A549 (cell line): ENCODE data around the gene TRABD2B. TPM values are rescaled to one million over a fixed set of nuclear protein-coding genes. Genes with fewer than 3 reads are reported as not detected.

Experiments used
- ATAC-seq, 2 experiments: fragments of 200-7000 bp in 1 of 2; fragments of >200 bp in 1 of 2; cut with Nextera tagmentation in 1 of 2; cut with Tn5 transposase in 1 of 2; 3 replicates each; pipeline versions ENCODE4 v1.8.0 to v1.9.1; 2018 to 2020; ENCODE audit warnings: mild to moderate bottlenecking in 1 of 2, moderate library complexity in 1 of 2
- CTCF ChIA-PET: fragments of 300-600 bp; sonication (Branson Sonifier 250); formaldehyde crosslinking; extraction: SDS; loops from one replicate; lab custom pipeline; 2021; ENCODE audit warnings: antibody characterized with exemption, inconsistent platforms; lab: Yijun Ruan, JAX
- POLR2A ChIA-PET: fragments of 350-600 bp; formaldehyde crosslinking; extraction: SDS; loops from one replicate; lab custom pipeline; 2021; ENCODE audit warnings: antibody characterized with exemption, inconsistent platforms; lab: Yijun Ruan, JAX
- DNase-seq, 2 experiments: peaks; one replicate each; pipeline versions ENCODE4 v3.0.0 to v3.0.0-alpha.2; 2011 to 2016; ENCODE audit warnings: low read depth in 1 of 2, low spot score in 1 of 2
- FAIRE-seq: peaks from 2 replicates; lab custom pipeline; 2011; peaks lifted over from hg19 to GRCh38; lab: Jason Lieb, UNC
- H3K27ac ChIP-seq, 2 experiments: fragments of >200 bp; sonication (Bioruptor Twin); formaldehyde crosslinking; 3 replicates each; pipeline ENCODE4 v1.5.1; 2016 to 2017
- H3K4me1 ChIP-seq: fragments of >200 bp; sonication (Bioruptor Twin); formaldehyde crosslinking; 3 replicates; pipeline ENCODE4 v1.6.1; 2016
- H3K4me2 ChIP-seq: fragments of >200 bp; sonication (Bioruptor Twin); formaldehyde crosslinking; 3 replicates; pipeline ENCODE4 v1.6.1; 2016
- H3K4me3 ChIP-seq: fragments of >200 bp; sonication (Bioruptor Twin); formaldehyde crosslinking; 3 replicates; pipeline ENCODE4 v1.5.1; 2016
- H3K9me3 ChIP-seq: fragments of >200 bp; sonication (Bioruptor Twin); formaldehyde crosslinking; 3 replicates; pipeline ENCODE4 v1.6.1; 2016
- CBX2 ChIP-seq: fragments of 200-600 bp; sonication (generic); IDR thresholded peaks from 2 replicates; pipeline ENCODE4 v1.6.1; 2016; ENCODE audit warnings: low read depth, mild to moderate bottlenecking, borderline replicate concordance
- CHD4 ChIP-seq: fragments of 200-600 bp; sonication (generic); IDR thresholded peaks from 2 replicates; pipeline ENCODE4 v1.6.1; 2016; ENCODE audit warnings: antibody characterized with exemption, mild to moderate bottlenecking, borderline replicate concordance
- FOSB ChIP-seq: fragments of 250-450 bp; sonication (Bioruptor Pico); IDR thresholded peaks from 2 replicates; pipeline ENCODE4 v1.5.0; 2020; ENCODE audit warnings: mild to moderate bottlenecking, moderate library complexity
- HDAC2 ChIP-seq: fragments of 200-600 bp; sonication (generic); IDR thresholded peaks from 2 replicates; pipeline ENCODE4 v1.6.1; 2016
- JUN ChIP-seq, 2 experiments: fragments of >200 bp; sonication (Bioruptor Twin); formaldehyde crosslinking; IDR thresholded peaks; 2 replicates in 1 of 2; 3 replicates in 1 of 2; pipeline ENCODE4 v1.6.1; 2016 to 2017
- KDM5A ChIP-seq: fragments of 200-600 bp; sonication (generic); IDR thresholded peaks from 2 replicates; pipeline ENCODE4 v1.6.1; 2016; ENCODE audit warnings: antibody characterized with exemption, mild to moderate bottlenecking
- MAFK ChIP-seq: fragments of 450-650 bp; IDR thresholded peaks from 2 replicates; pipeline ENCODE4 v1.6.1; 2014; ENCODE audit not compliant: partially characterized antibody
- MAZ ChIP-seq: fragments of 150-350 bp; IDR thresholded peaks from 2 replicates; pipeline ENCODE4 v1.6.1; 2014; ENCODE audit warnings: antibody characterized with exemption, low read depth, low read length, borderline replicate concordance
- RCOR1 ChIP-seq: fragments of 150-350 bp; IDR thresholded peaks from 2 replicates; pipeline ENCODE4 v1.6.1; 2014; ENCODE audit warnings: antibody characterized with exemption, low read length, low read depth
- REST ChIP-seq: fragments of 200-600 bp; sonication (generic); IDR thresholded peaks from 2 replicates; pipeline ENCODE4 v1.6.1; 2016; ENCODE audit warnings: antibody characterized with exemption, mild to moderate bottlenecking, moderate library complexity
- RFX5 ChIP-seq: fragments of 450-650 bp; IDR thresholded peaks from 2 replicates; pipeline ENCODE4 v1.7.1; 2014; ENCODE audit warnings: antibody characterized with exemption, mild to moderate bottlenecking, moderate library complexity
- RNF2 ChIP-seq: fragments of 200-600 bp; sonication (generic); IDR thresholded peaks from 2 replicates; pipeline ENCODE4 v1.6.1; 2016; ENCODE audit warnings: low read depth, mild to moderate bottlenecking, antibody characterized with exemption, moderate library complexity, borderline replicate concordance
- SMC3 ChIP-seq: fragments of >200 bp; sonication (Bioruptor Twin); formaldehyde crosslinking; IDR thresholded peaks from 3 replicates; pipeline ENCODE4 v1.6.1; 2018; ENCODE audit warnings: inconsistent platforms
- ZSCAN20 ChIP-seq: fragments of 250-450 bp; sonication (Bioruptor Pico); IDR thresholded peaks from 2 replicates; pipeline ENCODE4 v1.8.0; 2022; ENCODE audit warnings: mild to moderate bottlenecking, moderate library complexity
- WGBS: methylation state at CpG from one replicate; pipeline ENCODE4 v1.1.6; 2017; ENCODE audit errors: missing lambda C conversion rate; 5-methylcytosine and 5-hydroxymethylcytosine counted together
- polyA plus RNA-seq, 4 experiments: library from polyadenylated mRNA; depleted of rRNA in 3 of 4; stranded (reverse); fragments of >200 nt; fragmentation: RNase III in 1 of 4; extraction: RNeasy Plus Mini Kit Qiagen cat#74134 plus additional on column Dnase treatment in 1 of 4; gene quantifications; 2 replicates in 3 of 4; 3 replicates in 1 of 4; pipeline ENCODE4 v1.2.3, GENCODE V29; 2011 to 2017
- TF ChIP-seq, protein P1 (sequence below): fragments of >200 bp; sonication (Bioruptor Twin); formaldehyde crosslinking; IDR thresholded peaks from 3 replicates; pipeline ENCODE4 v1.5.1; 2016
- TF ChIP-seq, protein P2 (sequence below): IDR thresholded peaks from 2 replicates; pipeline ENCODE4 v1.6.1; 2012; ENCODE audit warnings: low read depth, borderline replicate concordance
- TF ChIP-seq, protein P3 (sequence below): IDR thresholded peaks from 2 replicates; pipeline ENCODE4 v1.6.1; 2012

TRABD2B gene
- polyA plus RNA-seq, 2 of the 4 experiments (the other 2 are of a cell fraction), result 0.04 to 0.21 TPM

DNA sequence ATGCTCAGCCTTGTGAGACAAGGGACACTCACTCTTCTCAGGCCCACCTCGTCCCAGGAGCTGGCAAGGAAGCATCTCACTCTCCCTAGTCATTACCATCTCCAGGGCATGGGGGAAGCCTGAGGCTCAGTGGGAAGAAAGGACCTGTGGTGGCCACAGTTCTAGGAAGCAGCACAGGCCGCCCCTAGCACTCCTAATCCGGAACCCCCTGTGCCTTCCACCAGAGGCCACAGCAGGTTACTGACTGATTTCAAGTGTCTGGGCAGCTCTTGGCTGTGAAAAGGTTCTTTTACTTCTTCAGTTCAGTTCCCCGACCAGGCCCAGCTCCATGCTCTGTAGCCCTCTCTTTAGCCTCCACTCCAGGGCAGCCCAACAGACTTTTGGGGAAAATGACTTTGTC lies 84.4 kb downstream of the TRABD2B start:
- CTCF ChIA-PET, result no interaction called here
- no peaks in the 10 kb centered on the region for H3K4me1 ChIP-seq
- TF ChIP-seq KDM5A, result no peak
- TF ChIP-seq ZSCAN20, result no peak
- TF ChIP-seq JUN (IDR thresholded peaks at IDR 0.05), result no peak
- TF ChIP-seq, protein P1, sequence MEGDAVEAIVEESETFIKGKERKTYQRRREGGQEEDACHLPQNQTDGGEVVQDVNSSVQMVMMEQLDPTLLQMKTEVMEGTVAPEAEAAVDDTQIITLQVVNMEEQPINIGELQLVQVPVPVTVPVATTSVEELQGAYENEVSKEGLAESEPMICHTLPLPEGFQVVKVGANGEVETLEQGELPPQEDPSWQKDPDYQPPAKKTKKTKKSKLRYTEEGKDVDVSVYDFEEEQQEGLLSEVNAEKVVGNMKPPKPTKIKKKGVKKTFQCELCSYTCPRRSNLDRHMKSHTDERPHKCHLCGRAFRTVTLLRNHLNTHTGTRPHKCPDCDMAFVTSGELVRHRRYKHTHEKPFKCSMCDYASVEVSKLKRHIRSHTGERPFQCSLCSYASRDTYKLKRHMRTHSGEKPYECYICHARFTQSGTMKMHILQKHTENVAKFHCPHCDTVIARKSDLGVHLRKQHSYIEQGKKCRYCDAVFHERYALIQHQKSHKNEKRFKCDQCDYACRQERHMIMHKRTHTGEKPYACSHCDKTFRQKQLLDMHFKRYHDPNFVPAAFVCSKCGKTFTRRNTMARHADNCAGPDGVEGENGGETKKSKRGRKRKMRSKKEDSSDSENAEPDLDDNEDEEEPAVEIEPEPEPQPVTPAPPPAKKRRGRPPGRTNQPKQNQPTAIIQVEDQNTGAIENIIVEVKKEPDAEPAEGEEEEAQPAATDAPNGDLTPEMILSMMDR, result no peak
- TF ChIP-seq MAZ, result no peak
- TF ChIP-seq CBX2, result no peak
- no peak for TF ChIP-seq RFX5
- no peak for TF ChIP-seq SMC3
- POLR2A ChIA-PET, result no interaction called here
- DNase-seq (no peak), ATAC-seq (no peak), FAIRE-seq (no peak)
- no peak overlapping the region for H3K4me3 ChIP-seq
- no peaks in the 10 kb centered on the region for H3K9me3 ChIP-seq
- 11% methylated on average over 3 of the region's 4 CpGs for WGBS
- no peak overlapping the region for H3K27ac ChIP-seq
- H3K4me2 ChIP-seq, result no peak overlapping the region

GRCh38 chr1:47911892-47912291 lies 85.3 kb downstream of the TRABD2B start:
- TF ChIP-seq RNF2 (no peak), SMC3 (no peak), MAFK (no peak)
- TF ChIP-seq, protein P2, sequence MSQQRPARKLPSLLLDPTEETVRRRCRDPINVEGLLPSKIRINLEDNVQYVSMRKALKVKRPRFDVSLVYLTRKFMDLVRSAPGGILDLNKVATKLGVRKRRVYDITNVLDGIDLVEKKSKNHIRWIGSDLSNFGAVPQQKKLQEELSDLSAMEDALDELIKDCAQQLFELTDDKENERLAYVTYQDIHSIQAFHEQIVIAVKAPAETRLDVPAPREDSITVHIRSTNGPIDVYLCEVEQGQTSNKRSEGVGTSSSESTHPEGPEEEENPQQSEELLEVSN, result no peak
- no peak for FAIRE-seq
- CTCF ChIA-PET, result no interaction called here
- Histone ChIP-seq H3K4me1 (no peaks in the 10 kb centered on the region), H3K4me2 (no peak overlapping the region), H3K4me3 (no peak overlapping the region), H3K9me3 (no peaks in the 10 kb centered on the region), H3K27ac (no peak overlapping the region)
- no peak for ATAC-seq
- POLR2A ChIA-PET, result no interaction called here
- no peak for DNase-seq
- WGBS, result 50% methylated on average over 4 of the region's 4 CpGs

DNA sequence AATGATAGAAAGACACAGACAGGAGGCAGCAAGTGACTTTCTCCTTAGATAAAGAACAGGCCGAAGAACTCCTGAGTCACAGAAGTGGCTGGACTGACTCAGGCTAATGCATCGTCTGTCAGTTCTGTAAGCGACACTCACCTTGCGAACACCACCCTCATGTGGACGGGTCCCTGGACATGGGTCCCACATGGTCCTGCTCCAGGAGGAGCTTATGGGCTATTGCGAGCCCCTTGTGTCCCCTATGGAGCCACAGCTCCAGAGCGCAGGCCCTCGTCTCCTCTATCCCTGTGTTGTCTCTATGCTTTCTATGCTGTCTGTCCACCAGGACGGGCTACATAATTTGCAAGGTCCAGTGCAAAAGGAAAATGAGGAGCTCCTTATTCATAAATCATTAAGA lies 85.8 kb downstream of the TRABD2B start:
- no peak for DNase-seq
- TF ChIP-seq RCOR1 (no peak), CHD4 (no peak), FOSB (CRISPR knock-in tag) (no peak), HDAC2 (no peak), REST (no peak)
- TF ChIP-seq, protein P3, sequence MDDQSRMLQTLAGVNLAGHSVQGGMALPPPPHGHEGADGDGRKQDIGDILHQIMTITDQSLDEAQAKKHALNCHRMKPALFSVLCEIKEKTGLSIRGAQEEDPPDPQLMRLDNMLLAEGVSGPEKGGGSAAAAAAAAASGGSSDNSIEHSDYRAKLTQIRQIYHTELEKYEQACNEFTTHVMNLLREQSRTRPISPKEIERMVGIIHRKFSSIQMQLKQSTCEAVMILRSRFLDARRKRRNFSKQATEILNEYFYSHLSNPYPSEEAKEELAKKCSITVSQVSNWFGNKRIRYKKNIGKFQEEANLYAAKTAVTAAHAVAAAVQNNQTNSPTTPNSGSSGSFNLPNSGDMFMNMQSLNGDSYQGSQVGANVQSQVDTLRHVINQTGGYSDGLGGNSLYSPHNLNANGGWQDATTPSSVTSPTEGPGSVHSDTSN, result no peak
- TF ChIP-seq, protein P1, result no peak
- TF ChIP-seq, all 56 proteins: peak for 0
- POLR2A ChIA-PET, result no interaction called here
- CTCF ChIA-PET, result no interaction called here
- H3K4me1 ChIP-seq, result no peaks in the 10 kb centered on the region
- no peak for ATAC-seq
- no peaks in the 10 kb centered on the region for H3K9me3 ChIP-seq
- FAIRE-seq, result no peak
- H3K4me3 ChIP-seq, result no peak overlapping the region
- 80% methylated on average over 9 of the region's 9 CpGs for WGBS
- no peak overlapping the region for H3K4me2 ChIP-seq
- H3K27ac ChIP-seq, result no peak overlapping the region
